ENCODE measurements around the gene HHAT.

DNA sequence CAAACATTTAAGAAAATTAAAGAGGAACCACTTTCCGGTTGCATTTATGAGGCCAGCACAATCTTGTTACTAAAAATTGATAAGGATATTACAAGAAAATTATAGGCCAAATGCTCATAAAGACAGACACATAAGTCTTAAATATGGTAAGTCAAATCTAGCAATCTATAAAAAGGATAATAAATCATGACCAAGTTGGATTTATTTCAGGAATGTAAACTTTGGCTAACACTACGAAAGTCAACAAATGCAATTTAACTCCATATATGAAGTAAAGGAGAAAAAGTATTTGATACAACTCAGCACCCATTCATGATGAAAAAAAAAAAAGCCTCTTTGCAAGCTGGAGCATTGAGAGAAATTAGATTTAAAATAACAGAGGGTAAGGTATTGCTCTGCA lies 6.3 kb downstream of the HHAT start:
- TF ChIP-seq, protein P1, sequence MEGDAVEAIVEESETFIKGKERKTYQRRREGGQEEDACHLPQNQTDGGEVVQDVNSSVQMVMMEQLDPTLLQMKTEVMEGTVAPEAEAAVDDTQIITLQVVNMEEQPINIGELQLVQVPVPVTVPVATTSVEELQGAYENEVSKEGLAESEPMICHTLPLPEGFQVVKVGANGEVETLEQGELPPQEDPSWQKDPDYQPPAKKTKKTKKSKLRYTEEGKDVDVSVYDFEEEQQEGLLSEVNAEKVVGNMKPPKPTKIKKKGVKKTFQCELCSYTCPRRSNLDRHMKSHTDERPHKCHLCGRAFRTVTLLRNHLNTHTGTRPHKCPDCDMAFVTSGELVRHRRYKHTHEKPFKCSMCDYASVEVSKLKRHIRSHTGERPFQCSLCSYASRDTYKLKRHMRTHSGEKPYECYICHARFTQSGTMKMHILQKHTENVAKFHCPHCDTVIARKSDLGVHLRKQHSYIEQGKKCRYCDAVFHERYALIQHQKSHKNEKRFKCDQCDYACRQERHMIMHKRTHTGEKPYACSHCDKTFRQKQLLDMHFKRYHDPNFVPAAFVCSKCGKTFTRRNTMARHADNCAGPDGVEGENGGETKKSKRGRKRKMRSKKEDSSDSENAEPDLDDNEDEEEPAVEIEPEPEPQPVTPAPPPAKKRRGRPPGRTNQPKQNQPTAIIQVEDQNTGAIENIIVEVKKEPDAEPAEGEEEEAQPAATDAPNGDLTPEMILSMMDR (IDR thresholded peaks at IDR 0.05; ENCODE audit: poor library complexity, severe bottlenecking), result no peak
- TF ChIP-seq SMC3 (conservative IDR thresholded peaks at IDR 0.05; ENCODE audit: poor library complexity) (no peak), EP300 (conservative IDR thresholded peaks at IDR 0.05; ENCODE audit: poor library complexity, severe bottlenecking) (no peak), RAD21 (conservative IDR thresholded peaks at IDR 0.05) (no peak)
